ENCODE results near the gene ALX1. TPM values are rescaled to one million over a fixed set of nuclear protein-coding genes. Genes with fewer than 3 reads are reported as not detected.

The ALX1 gene
- total and polyA plus RNA-seq, 9 of the 15 experiments (the other 6 are each of a cell fraction or from before 2014, with no cell fraction given), result 0.09 to 0.31 (median 0.11) TPM; not detected in 2

DNA sequence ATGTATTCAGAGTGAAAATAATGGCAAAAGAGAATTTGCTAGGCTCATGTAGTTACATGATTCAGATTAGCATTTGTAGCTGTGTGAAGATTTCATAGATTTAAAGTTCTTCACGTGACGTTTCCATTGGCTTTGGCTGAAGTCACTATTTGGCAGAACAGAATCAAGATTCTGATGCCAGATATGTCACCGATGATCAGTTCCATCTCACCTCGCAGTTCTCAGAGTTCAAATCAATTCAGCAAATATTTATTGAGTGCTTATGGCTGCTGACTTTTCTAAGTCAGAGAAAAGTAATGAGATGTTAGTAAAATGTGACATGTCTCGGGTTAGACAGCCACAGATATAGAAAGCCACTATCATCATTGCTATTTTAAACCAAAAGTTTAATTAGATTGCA, 28.4 kb downstream of the ALX1 start (continued):
- TF ChIP-seq REST (IDR thresholded peaks at IDR 0.05; ENCODE audit: borderline replicate concordance) (no peak), REST (CRISPR knock-in tag; IDR thresholded peaks at IDR 0.05; ENCODE audit: low read depth) (no peak), COPS2 (conservative IDR thresholded peaks at IDR 0.05) (no peak), ZKSCAN1 (IDR thresholded peaks at IDR 0.05; ENCODE audit: low read depth, low read length) (no peak), HMBOX1 (IDR thresholded peaks at IDR 0.05) (no peak), CREM (IDR thresholded peaks at IDR 0.05; ENCODE audit: low read depth) (no peak)
- TF ChIP-seq, protein P1, sequence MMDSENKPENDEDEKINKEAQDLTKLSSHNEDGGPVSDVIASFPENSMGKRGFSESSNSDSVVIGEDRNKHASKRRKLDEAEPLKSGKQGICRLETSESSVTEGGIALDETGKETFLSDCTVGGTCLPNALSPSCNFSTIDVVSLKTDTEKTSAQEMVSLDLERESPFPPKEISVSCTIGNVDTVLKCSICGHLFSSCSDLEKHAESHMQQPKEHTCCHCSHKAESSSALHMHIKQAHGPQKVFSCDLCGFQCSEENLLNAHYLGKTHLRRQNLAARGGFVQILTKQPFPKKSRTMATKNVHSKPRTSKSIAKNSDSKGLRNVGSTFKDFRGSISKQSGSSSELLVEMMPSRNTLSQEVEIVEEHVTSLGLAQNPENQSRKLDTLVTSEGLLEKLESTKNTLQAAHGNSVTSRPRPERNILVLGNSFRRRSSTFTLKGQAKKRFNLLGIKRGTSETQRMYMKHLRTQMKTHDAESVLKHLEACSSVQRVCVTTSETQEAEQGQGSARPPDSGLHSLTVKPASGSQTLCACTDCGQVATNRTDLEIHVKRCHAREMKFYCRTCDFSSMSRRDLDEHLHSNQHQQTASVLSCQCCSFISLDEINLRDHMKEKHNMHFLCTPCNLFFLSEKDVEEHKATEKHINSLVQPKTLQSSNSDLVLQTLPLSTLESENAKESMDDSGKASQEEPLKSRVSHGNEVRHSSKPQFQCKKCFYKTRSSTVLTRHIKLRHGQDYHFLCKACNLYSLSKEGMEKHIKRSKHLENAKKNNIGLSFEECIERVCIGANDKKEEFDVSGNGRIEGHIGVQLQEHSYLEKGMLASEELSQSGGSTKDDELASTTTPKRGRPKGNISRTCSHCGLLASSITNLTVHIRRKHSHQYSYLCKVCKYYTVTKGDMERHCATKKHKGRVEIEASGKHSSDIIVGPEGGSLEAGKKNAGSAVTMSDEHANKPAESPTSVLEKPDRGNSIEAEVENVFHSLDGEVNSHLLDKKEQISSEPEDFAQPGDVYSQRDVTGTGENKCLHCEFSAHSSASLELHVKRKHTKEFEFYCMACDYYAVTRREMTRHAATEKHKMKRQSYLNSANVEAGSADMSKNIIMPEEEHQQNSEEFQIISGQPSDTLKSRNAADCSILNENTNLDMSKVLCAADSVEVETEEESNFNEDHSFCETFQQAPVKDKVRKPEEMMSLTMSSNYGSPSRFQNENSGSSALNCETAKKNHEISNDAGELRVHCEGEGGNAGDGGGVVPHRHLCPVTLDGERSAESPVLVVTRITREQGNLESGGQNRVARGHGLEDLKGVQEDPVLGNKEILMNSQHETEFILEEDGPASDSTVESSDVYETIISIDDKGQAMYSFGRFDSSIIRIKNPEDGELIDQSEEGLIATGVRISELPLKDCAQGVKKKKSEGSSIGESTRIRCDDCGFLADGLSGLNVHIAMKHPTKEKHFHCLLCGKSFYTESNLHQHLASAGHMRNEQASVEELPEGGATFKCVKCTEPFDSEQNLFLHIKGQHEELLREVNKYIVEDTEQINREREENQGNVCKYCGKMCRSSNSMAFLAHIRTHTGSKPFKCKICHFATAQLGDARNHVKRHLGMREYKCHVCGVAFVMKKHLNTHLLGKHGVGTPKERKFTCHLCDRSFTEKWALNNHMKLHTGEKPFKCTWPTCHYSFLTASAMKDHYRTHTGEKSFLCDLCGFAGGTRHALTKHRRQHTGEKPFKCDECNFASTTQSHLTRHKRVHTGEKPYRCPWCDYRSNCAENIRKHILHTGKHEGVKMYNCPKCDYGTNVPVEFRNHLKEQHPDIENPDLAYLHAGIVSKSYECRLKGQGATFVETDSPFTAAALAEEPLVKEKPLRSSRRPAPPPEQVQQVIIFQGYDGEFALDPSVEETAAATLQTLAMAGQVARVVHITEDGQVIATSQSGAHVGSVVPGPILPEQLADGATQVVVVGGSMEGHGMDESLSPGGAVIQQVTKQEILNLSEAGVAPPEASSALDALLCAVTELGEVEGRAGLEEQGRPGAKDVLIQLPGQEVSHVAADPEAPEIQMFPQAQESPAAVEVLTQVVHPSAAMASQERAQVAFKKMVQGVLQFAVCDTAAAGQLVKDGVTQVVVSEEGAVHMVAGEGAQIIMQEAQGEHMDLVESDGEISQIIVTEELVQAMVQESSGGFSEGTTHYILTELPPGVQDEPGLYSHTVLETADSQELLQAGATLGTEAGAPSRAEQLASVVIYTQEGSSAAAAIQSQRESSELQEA (IDR thresholded peaks at IDR 0.05; ENCODE audit: low read depth), result no peak
